Common myeloid progenitor, CD34-positive (primary cell): ENCODE results near the gene UNKL.

Experiments
- CTCF ChIA-PET: fragments of 350-600 bp; sonication (Branson Sonifier 250); formaldehyde crosslinking; loops from one replicate; lab custom pipeline; 2021; ENCODE audit warnings: antibody characterized with exemption; lab: Charles Lee
- POLR2A ChIA-PET: fragments of 350-600 bp; sonication (Branson Sonifier 250); formaldehyde crosslinking; loops from one replicate; lab custom pipeline; 2021; ENCODE audit warnings: antibody characterized with exemption; lab: Charles Lee
- DNase-seq, 3 donors: peaks; one replicate each; pipeline versions ENCODE4 v3.0.0 to v3.0.0-alpha.2; 2013
- H3K27ac ChIP-seq, 2 experiments: 1 replicate in 1 of 2; 2 replicates in 1 of 2; pipeline ENCODE4 v1.7.0; 2013; ENCODE audit warnings: inconsistent platforms in 2 of 2, low read length in 2 of 2, mild to moderate bottlenecking in 2 of 2, low read depth in 1 of 2, moderate library complexity in 1 of 2; ENCODE audit not compliant: severe bottlenecking in 2 of 2, insufficient read depth in 1 of 2, poor library complexity in 1 of 2
- H3K27me3 ChIP-seq, 5 experiments: replicated peaks in 2 of 5; 1 replicate in 3 of 5; 2 replicates in 2 of 5; pipeline versions ENCODE4 v1.6.1 to v1.7.0; 2013; ENCODE audit warnings: low read length in 4 of 5, mild to moderate bottlenecking in 2 of 5, moderate library complexity in 2 of 5, inconsistent platforms in 1 of 5; ENCODE audit not compliant: insufficient read depth in 5 of 5, control insufficient read depth in 4 of 5
- H3K36me3 ChIP-seq, 4 experiments: 1 replicate in 2 of 4; 2 replicates in 2 of 4; pipeline versions ENCODE4 v1.6.1 to v1.7.0; 2013; ENCODE audit warnings: low read length in 3 of 4, control low read depth in 1 of 4, mild to moderate bottlenecking in 1 of 4; ENCODE audit not compliant: control insufficient read depth in 4 of 4, insufficient read depth in 4 of 4
- H3K4me1 ChIP-seq, 4 experiments: 1 replicate in 3 of 4; 2 replicates in 1 of 4; pipeline versions ENCODE4 v1.6.1 to v1.7.1; 2013; ENCODE audit warnings: low read length in 3 of 4, mild to moderate bottlenecking in 3 of 4, control low read depth in 1 of 4, inconsistent platforms in 1 of 4, moderate library complexity in 1 of 4; ENCODE audit not compliant: control insufficient read depth in 4 of 4, insufficient read depth in 4 of 4; ENCODE audit errors: control extremely low read depth in 1 of 4
- H3K4me3 ChIP-seq, 7 experiments: 1 replicate in 4 of 7; 2 replicates in 3 of 7; pipeline versions ENCODE4 v1.5.1 to v1.7.0; 2013; ENCODE audit warnings: mild to moderate bottlenecking in 7 of 7, low read length in 6 of 7, moderate library complexity in 6 of 7, inconsistent platforms in 2 of 7, low read depth in 2 of 7, control low read depth in 1 of 7; ENCODE audit not compliant: insufficient read depth in 4 of 7, control insufficient read depth in 1 of 7; ENCODE audit errors: extremely low read depth in 1 of 7
- H3K9me3 ChIP-seq, 5 experiments: 1 replicate in 4 of 5; 2 replicates in 1 of 5; pipeline versions ENCODE4 v1.6.1 to v1.7.1; 2013; ENCODE audit warnings: low read length in 4 of 5, mild to moderate bottlenecking in 2 of 5, inconsistent platforms in 1 of 5, low read depth in 1 of 5, moderate library complexity in 1 of 5; ENCODE audit not compliant: control insufficient read depth in 4 of 5, insufficient read depth in 2 of 5; ENCODE audit errors: control extremely low read depth in 1 of 5
- WGBS: methylation state at CpG from one replicate; pipeline ENCODE4 v1.1.5; 2013; ENCODE audit not compliant: insufficient coverage; 5-methylcytosine and 5-hydroxymethylcytosine counted together

The UNKL gene

DNA sequence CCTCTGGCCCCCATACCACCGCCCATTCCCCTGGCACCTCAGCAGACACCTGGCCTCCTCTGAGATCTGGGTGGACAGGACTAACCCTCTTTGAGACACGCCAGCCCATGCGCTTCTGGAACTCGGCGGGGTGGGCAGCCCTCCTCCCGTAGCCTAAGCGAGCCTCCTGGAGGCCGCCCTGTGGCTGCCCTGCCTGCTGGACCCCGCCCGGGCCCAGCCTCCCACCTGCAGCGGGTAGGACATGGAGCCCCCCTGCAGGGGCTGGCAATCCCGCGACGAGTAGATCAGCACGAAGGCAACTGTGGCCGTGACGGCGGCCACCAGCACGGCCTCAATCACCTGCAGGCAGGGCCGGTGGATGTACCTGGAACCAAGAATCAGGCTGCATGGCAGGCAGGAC is 38.0 kb upstream of the UNKL start:
- H3K4me1 ChIP-seq = peaks cover 0 to 19% (median 3%) of the 10 kb centered on the region in 4 experiments
- no peaks in the 10 kb centered on the region for H3K9me3 ChIP-seq
- 98% methylated on average over 15 of the region's 20 CpGs for WGBS
- ChIA-PET POLR2A (no interaction called here), CTCF (no interaction called here)
- no peaks in the 10 kb centered on the region for H3K27me3 ChIP-seq
- peaks cover 14 to 93% (median 60%) of the 10 kb centered on the region in 4 experiments for H3K36me3 ChIP-seq
- no peak for DNase-seq
- no peak overlapping the region for H3K4me3 ChIP-seq
- no peak overlapping the region for H3K27ac ChIP-seq

DNA sequence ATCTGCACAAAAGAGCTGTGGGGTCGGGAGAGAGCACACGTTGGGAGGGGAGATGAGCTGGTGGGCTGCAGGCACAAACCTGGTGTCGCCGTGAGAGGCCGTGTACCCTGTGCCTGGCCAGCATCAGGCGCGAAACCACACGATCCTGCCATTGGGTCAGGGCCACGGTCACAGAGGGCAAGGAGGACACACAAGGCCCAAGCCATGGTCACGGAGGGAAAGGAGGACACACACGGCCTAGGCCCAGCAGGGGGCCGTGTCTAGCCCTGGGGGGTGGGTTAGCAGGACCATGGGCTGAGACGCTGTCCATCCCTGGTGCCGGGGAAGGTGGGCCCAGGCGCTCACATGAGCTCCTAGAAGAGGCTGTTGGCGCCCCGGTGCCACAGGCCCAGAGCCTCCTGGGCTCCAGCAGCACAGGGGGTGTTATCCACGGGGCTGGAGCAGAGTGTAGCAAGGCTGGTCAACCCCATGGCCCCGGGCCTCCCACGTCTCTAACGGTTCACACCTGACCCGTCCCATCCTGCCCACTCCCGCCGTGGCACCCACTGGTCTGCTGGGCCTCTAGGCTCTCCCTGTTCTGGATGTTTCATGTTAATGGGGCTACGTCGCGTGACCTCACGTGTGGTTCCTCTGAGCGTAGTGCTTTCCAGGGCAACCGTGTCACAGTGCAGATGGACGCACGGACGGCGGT is 37.3 kb upstream of the UNKL start:
- Histone ChIP-seq H3K9me3 (no peaks in the 10 kb centered on the region), H3K36me3 (peaks cover 14 to 94% (median 62%) of the 10 kb centered on the region in 4 experiments), H3K27me3 (no peaks in the 10 kb centered on the region), H3K27ac (no peak overlapping the region), H3K4me3 (no peak overlapping the region), H3K4me1 (peaks cover 0 to 18% (median under 1%) of the 10 kb centered on the region in 4 experiments)
- ChIA-PET CTCF (no interaction called here), POLR2A (no interaction called here)
- 95% methylated on average over 33 of the region's 34 CpGs for WGBS
- no peak for DNase-seq

DNA sequence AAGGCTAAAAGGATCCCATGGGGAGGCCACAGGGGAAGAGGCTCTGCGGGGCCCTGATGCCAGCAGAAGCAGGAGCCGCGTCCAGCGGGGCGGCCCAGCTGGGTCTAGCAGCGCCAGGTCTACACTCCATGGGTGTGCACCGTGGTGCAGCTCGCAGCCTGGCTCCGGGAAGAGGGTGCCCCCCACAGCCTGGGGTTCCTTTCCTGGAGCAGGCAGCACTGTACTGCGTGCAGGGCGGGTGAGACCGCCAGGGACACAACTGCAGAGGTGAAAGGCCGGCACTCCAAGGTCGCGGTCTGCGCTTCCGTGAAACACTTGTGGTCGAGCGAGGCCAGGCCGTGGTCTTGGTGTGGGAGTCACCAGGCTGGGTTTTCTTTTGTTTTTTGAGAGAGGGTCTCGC is 36.3 kb upstream of the UNKL start:
- H3K27me3 ChIP-seq = no peaks in the 10 kb centered on the region
- CTCF ChIA-PET = no interaction called here
- POLR2A ChIA-PET = no interaction called here
- H3K36me3 ChIP-seq = peaks cover 11 to 97% (median 64%) of the 10 kb centered on the region in 4 experiments
- WGBS = 100% methylated on average over 13 of the region's 21 CpGs
- DNase-seq = no peak
- no peak overlapping the region for H3K4me3 ChIP-seq
- peaks cover 0 to 11% (median 0%) of the 10 kb centered on the region in 4 experiments for H3K4me1 ChIP-seq
- no peaks in the 10 kb centered on the region for H3K9me3 ChIP-seq
- no peak overlapping the region for H3K27ac ChIP-seq

DNA sequence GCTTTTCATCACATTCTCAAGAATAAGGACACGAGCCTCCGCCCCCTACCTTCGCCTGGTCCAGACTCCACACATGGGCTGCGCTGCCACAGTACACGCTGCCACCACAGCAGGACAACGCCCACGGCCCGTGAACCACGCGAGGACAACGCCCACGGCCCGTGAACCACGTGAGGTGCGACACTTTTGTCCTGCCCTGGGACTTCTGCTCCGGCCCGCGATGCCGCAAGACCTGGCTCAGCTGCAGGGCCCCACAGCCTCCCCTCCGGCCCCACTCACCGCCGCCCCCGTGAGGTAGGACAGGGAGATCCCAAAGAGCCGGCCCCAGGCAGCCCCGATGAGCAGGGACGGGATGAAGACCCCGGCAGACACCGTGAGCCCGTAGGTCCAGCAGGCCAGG is 35.7 kb upstream of the UNKL start:
- H3K9me3 ChIP-seq = no peaks in the 10 kb centered on the region
- peaks cover 0 to 10% (median 0%) of the 10 kb centered on the region in 4 experiments for H3K4me1 ChIP-seq
- CTCF ChIA-PET = no interaction called here
- WGBS = 97% methylated on average over 29 of the region's 29 CpGs
- H3K36me3 ChIP-seq = peaks cover 7 to 96% (median 66%) of the 10 kb centered on the region in 4 experiments
- no peak overlapping the region for H3K4me3 ChIP-seq
- POLR2A ChIA-PET = no interaction called here
- H3K27ac ChIP-seq = no peak overlapping the region
- no peak for DNase-seq
- no peaks in the 10 kb centered on the region for H3K27me3 ChIP-seq

DNA sequence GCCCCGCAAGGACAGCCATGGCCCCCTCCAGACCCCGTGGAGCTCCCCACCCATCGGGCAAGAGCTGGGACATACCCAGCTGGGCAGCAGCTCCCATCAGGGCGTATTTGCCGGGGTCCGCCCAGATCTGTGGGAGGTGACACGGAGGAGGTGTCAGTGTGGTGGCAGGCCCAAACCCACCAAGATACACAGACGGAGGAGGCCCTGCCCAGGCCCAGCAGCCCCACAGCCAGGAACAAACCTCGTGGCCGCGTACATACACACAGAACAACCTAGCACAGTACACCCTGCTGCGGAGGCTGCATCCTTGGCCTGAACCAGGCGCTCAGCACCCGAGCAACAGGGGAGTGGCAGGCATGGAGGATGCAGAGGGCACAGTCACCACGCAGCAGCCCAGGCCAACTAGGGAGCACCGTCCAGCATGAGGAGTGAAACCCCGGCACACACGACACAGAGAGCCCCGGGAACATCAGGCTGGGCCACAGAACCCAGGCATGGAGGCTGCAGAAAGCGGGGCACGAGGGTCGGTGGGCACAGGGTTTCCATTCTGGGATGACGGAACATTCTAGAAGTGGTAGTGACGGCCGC is 34.8 kb upstream of the UNKL start:
- POLR2A ChIA-PET = no interaction called here
- Histone ChIP-seq H3K4me3 (no peak overlapping the region), H3K36me3 (peaks cover 4 to 88% (median 62%) of the 10 kb centered on the region in 4 experiments), H3K27me3 (no peaks in the 10 kb centered on the region), H3K9me3 (no peaks in the 10 kb centered on the region), H3K27ac (no peak overlapping the region), H3K4me1 (peaks cover 0 to 7% (median 0%) of the 10 kb centered on the region in 4 experiments)
- whole genome bisulfite sequencing = 96% methylated on average over 19 of the region's 25 CpGs
- no peak for DNase-seq
- CTCF ChIA-PET = no interaction called here

DNA sequence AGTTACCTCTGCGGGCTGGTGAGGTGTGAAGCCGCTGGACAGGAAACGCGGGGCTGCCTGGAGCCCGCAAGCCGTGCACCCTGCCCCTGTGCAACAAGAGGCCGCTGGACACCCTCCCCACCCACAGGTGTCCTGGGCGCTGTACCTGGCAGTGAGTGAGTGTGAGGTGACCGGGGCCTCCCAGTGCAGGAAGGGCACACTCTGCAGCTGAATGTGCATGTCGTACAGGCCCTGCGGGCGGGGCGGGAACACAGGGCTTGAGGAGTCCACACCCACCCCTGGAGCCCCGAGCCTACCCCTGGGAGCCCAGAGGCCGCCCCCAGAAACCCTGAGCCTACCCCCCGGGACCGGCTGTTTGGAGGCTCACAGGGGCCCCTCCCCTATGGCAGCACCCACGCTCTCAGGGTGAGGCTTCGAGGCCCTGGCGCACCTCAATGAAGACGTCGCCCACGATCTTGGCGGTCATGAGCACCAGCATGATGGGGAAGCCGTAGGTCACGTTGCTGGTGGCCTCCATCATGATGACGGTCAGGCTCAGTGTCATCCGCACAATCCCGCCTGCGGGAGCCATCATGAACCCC is 34.1 kb upstream of the UNKL start:
- CTCF ChIA-PET = no interaction called here
- H3K4me1 ChIP-seq = peaks cover 0 to 1% (median 0%) of the 10 kb centered on the region in 4 experiments
- H3K36me3 ChIP-seq = peaks cover 4 to 81% (median 57%) of the 10 kb centered on the region in 4 experiments
- no peaks in the 10 kb centered on the region for H3K27me3 ChIP-seq
- 95% methylated on average over 23 of the region's 30 CpGs for WGBS
- H3K27ac ChIP-seq = no peak overlapping the region
- no peaks in the 10 kb centered on the region for H3K9me3 ChIP-seq
- POLR2A ChIA-PET = no interaction called here
- H3K4me3 ChIP-seq = no peak overlapping the region
- DNase-seq = no peak

DNA sequence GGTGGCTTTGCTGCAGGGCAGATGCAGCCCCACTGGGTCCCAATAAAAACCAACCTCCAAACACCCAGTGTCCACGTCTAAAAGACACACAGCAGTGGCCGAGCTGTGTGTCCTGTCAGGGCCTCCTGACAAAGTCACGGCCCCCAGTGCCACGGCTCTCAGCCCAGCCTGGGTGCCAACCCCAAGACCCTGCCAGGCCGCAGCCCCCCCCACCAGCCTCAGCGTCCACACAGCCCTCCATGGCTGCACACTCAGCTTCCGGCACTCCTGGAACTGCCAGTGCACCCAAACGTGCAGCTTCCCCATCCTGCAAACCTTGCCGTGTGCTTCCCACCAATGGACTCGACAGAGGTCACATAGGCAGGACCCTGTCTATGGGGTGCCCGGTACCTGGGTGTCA is 33.5 kb upstream of the UNKL start:
- no peaks in the 10 kb centered on the region for H3K27me3 ChIP-seq
- H3K9me3 ChIP-seq = no peaks in the 10 kb centered on the region
- ChIA-PET CTCF (no interaction called here), POLR2A (no interaction called here)
- no peak overlapping the region for H3K27ac ChIP-seq
- WGBS = 99% methylated on average over 11 of the region's 11 CpGs
- H3K4me3 ChIP-seq = no peak overlapping the region
- DNase-seq = no peak
- H3K4me1 ChIP-seq = no peaks in the 10 kb centered on the region
- H3K36me3 ChIP-seq = peaks cover 4 to 76% (median 52%) of the 10 kb centered on the region in 4 experiments
